Measurements from ENCODE around the gene DCTD. TPM values are rescaled to one million over a fixed set of nuclear protein-coding genes. Genes with fewer than 3 reads are reported as not detected.

Gene DCTD
- total and polyA plus RNA-seq, 2 of the 13 experiments (the other 11 are each of a cell fraction or from before 2014, with no cell fraction given): 85.1 to 95.3 TPM

GRCh38 chr4:182938205-182938645 is 21.0 kb upstream of the DCTD start (continued):
- TF ChIP-seq REPIN1 (CRISPR knock-in tag; IDR thresholded peaks at IDR 0.05; ENCODE audit: borderline replicate concordance, low read depth): 0 out of 2 replicates have a peak, but pooled peaks have one; percentile 19
- TF ChIP-seq SSRP1 (CRISPR knock-in tag; IDR thresholded peaks at IDR 0.05): no peak
- TF ChIP-seq BRCA1 (CRISPR knock-in tag; IDR thresholded peaks at IDR 0.05): 0 out of 2 replicates have a peak, but pooled peaks have one; percentile 57
- TF ChIP-seq NR2F1 (CRISPR knock-in tag; IDR thresholded peaks at IDR 0.05): peak in 1 of 2 experiments; percentile 29; a peak in 1 of 4 replicates
- 0 out of 2 replicates have a peak, but pooled peaks have one; percentile 30 for TF ChIP-seq ZMYM4 (CRISPR knock-in tag; IDR thresholded peaks at IDR 0.05)
- TF ChIP-seq, protein P1, sequence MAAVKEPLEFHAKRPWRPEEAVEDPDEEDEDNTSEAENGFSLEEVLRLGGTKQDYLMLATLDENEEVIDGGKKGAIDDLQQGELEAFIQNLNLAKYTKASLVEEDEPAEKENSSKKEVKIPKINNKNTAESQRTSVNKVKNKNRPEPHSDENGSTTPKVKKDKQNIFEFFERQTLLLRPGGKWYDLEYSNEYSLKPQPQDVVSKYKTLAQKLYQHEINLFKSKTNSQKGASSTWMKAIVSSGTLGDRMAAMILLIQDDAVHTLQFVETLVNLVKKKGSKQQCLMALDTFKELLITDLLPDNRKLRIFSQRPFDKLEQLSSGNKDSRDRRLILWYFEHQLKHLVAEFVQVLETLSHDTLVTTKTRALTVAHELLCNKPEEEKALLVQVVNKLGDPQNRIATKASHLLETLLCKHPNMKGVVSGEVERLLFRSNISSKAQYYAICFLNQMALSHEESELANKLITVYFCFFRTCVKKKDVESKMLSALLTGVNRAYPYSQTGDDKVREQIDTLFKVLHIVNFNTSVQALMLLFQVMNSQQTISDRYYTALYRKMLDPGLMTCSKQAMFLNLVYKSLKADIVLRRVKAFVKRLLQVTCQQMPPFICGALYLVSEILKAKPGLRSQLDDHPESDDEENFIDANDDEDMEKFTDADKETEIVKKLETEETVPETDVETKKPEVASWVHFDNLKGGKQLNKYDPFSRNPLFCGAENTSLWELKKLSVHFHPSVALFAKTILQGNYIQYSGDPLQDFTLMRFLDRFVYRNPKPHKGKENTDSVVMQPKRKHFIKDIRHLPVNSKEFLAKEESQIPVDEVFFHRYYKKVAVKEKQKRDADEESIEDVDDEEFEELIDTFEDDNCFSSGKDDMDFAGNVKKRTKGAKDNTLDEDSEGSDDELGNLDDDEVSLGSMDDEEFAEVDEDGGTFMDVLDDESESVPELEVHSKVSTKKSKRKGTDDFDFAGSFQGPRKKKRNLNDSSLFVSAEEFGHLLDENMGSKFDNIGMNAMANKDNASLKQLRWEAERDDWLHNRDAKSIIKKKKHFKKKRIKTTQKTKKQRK (IDR thresholded peaks at IDR 0.05; ENCODE audit: low read length): no peak
- TF ChIP-seq ZNF768 (CRISPR knock-in tag; IDR thresholded peaks at IDR 0.05): peak; percentile 64; the same call in 1 of the 2 replicates
- peak; percentile 52; the same call in 1 of the 2 replicates for TF ChIP-seq IKZF5 (CRISPR knock-in tag; IDR thresholded peaks at IDR 0.05)
- TF ChIP-seq HNRNPL (IDR thresholded peaks at IDR 0.05; ENCODE audit: low read depth, low read length): peak; percentile 82; the same call in 1 of the 2 replicates
- TF ChIP-seq ZNF24 (IDR thresholded peaks at IDR 0.05): no peak
- TF ChIP-seq SMAD3 (CRISPR knock-in tag; IDR thresholded peaks at IDR 0.05): peak; percentile 28; the same call in 1 of the 2 replicates
- TF ChIP-seq ZNF343 (CRISPR knock-in tag; IDR thresholded peaks at IDR 0.05): no peak
- TF ChIP-seq, protein P2, sequence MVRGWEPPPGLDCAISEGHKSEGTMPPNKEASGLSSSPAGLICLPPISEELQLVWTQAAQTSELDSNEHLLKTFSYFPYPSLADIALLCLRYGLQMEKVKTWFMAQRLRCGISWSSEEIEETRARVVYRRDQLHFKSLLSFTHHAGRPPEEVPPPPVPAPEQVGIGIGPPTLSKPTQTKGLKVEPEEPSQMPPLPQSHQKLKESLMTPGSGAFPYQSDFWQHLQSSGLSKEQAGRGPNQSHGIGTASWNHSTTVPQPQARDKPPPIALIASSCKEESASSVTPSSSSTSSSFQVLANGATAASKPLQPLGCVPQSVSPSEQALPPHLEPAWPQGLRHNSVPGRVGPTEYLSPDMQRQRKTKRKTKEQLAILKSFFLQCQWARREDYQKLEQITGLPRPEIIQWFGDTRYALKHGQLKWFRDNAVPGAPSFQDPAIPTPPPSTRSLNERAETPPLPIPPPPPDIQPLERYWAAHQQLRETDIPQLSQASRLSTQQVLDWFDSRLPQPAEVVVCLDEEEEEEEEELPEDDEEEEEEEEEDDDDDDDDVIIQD (CRISPR knock-in tag; IDR thresholded peaks at IDR 0.05; ENCODE audit: low read depth): peak; percentile 65; the same call in 1 of the 2 replicates
- peak; percentile 39 to 62; a peak in 1 of 4 replicates for TF ChIP-seq HMGXB4 (CRISPR knock-in tag; IDR thresholded peaks at IDR 0.05; ENCODE audit: borderline replicate concordance in 1 of 2, low read depth in 1 of 2)
- no peak for TF ChIP-seq PCBP1 (IDR thresholded peaks at IDR 0.05; ENCODE audit: borderline replicate concordance, low read depth, low read length)
- TF ChIP-seq ZNF468 (CRISPR knock-in tag; IDR thresholded peaks at IDR 0.05): no peak
- TF ChIP-seq TFDP2 (CRISPR knock-in tag; IDR thresholded peaks at IDR 0.05): peak; percentile 51; the same call in 1 of the 2 replicates
- peak; percentile 48; the same call in 1 of the 2 replicates for TF ChIP-seq RXRA (CRISPR knock-in tag; IDR thresholded peaks at IDR 0.05)
- TF ChIP-seq, protein P3, sequence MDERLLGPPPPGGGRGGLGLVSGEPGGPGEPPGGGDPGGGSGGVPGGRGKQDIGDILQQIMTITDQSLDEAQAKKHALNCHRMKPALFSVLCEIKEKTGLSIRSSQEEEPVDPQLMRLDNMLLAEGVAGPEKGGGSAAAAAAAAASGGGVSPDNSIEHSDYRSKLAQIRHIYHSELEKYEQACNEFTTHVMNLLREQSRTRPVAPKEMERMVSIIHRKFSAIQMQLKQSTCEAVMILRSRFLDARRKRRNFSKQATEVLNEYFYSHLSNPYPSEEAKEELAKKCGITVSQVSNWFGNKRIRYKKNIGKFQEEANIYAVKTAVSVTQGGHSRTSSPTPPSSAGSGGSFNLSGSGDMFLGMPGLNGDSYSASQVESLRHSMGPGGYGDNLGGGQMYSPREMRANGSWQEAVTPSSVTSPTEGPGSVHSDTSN (CRISPR knock-in tag; IDR thresholded peaks at IDR 0.05): no peak

All from HepG2 (cell line).